Measurements from ENCODE around the gene MVP.

Gene MVP

DNA sequence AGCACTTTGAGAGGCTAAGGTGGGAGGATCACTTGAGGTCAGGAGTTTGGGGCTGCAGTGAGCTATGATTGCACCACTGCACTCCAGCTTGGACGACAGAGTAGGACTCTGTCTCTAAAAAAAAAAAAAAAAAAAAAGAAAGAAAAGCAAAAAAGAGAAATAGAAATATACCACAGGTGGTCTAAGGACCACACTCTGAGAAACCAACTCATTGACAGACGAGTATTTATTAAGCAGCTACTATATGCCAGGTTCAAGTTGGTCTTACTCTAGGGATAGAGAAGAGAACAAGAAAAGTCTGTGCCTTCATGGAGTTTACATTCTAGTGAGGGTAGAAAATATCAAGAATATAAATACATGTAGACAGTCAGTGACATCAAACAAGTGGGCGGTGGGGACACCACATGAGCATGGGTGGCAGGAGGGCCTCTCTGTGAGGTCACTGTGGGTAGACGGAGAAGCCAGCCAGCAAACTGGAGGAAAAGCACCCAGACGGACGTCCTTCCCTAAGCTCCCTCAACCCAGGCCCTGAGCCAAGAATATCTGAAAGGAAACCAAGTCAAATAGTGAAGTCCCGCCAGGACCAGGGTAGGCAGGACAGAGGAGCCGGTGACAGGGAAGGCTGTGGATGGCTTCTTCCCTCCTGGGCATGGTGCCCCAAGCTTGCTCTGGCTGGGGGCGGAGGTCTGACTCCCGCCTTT is 38.0 kb downstream of the MVP start:
- FAIRE-seq, result no peak
- TF ChIP-seq, protein P1, sequence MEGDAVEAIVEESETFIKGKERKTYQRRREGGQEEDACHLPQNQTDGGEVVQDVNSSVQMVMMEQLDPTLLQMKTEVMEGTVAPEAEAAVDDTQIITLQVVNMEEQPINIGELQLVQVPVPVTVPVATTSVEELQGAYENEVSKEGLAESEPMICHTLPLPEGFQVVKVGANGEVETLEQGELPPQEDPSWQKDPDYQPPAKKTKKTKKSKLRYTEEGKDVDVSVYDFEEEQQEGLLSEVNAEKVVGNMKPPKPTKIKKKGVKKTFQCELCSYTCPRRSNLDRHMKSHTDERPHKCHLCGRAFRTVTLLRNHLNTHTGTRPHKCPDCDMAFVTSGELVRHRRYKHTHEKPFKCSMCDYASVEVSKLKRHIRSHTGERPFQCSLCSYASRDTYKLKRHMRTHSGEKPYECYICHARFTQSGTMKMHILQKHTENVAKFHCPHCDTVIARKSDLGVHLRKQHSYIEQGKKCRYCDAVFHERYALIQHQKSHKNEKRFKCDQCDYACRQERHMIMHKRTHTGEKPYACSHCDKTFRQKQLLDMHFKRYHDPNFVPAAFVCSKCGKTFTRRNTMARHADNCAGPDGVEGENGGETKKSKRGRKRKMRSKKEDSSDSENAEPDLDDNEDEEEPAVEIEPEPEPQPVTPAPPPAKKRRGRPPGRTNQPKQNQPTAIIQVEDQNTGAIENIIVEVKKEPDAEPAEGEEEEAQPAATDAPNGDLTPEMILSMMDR (IDR thresholded peaks at IDR 0.05; ENCODE audit: insufficient read depth, missing control alignments), result no peak

DNA sequence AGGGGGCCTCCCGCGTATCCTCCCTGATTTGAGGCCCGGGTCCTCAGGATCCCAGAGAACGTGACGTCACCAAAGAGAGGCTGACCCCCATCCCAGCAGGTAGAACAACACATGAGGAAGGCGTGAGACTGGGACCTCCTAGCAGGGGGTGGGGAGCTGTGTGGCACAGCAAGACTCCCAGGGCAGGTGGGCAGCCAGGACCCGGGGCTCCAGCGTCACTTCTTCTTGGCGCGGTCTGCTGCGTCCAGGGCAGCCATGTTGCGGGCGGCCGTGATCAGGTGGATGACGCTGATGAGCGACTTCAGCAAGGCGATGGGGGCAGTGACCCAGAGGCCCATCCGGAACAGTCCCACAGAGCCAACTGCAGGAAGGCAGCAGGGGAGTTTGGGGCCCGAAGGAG is 38.7 kb downstream of the MVP start:
- DNase-seq (ENCODE audit: insufficient read length, low spot score) (no peak), FAIRE-seq (no peak)
- TF ChIP-seq, protein P1 (IDR thresholded peaks at IDR 0.05; ENCODE audit: insufficient read depth, missing control alignments), result no peak

More for the DNA sequence above, 38.0 kb downstream of the MVP start:
- DNase-seq (ENCODE audit: insufficient read length, low spot score), result no peak

DNA sequence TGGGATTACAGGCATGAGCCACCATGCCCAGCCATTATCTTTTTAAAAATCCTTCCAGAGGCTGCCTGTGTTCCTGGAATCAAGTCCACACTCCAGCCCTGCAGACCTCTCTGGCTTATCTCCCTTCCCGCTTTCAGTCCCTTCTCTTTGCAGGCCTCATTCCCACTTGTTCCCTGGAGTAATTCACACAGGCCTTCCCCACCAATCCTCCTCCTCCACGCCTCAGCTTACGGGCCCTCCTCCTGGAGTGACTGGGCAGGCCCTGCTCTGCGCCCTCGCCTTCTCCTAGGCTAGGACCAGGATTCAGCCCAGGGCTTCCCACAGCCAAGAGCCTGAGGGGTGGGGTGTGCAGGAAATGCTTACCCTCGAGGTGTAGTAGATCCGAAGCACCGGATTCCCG is 40.0 kb downstream of the MVP start:
- FAIRE-seq, result no peak
- TF ChIP-seq, protein P1 (IDR thresholded peaks at IDR 0.05; ENCODE audit: insufficient read depth, missing control alignments), result no peak
- no peak for DNase-seq (ENCODE audit: insufficient read length, low spot score)

DNA sequence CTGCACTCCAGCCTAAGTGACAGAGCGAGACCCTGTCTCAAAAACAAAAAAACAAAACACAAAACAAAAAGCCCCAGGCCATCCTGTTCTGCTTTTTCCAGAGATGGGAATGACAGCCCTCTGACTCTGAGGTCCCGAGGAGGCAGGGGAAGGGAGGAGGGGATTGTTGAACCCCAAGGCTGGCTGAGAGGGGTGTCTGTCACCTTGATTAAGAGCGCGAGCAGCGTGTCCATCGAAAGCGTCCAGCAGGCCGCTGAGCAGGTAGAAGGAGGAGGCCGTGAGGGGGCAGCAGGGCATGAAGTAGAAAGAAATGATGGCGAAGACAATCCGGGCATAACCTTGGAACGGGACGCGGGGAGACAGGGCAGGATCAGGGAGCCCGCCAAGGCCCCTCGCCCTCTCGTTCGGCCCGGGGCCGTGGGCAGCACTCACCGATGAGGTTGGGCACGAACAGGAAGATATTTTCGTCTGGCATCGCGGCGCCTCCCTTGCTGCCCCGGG is 42.2 kb downstream of the MVP start:
- DNase-seq (ENCODE audit: insufficient read length, low spot score), result no peak
- no peak for FAIRE-seq

DNA sequence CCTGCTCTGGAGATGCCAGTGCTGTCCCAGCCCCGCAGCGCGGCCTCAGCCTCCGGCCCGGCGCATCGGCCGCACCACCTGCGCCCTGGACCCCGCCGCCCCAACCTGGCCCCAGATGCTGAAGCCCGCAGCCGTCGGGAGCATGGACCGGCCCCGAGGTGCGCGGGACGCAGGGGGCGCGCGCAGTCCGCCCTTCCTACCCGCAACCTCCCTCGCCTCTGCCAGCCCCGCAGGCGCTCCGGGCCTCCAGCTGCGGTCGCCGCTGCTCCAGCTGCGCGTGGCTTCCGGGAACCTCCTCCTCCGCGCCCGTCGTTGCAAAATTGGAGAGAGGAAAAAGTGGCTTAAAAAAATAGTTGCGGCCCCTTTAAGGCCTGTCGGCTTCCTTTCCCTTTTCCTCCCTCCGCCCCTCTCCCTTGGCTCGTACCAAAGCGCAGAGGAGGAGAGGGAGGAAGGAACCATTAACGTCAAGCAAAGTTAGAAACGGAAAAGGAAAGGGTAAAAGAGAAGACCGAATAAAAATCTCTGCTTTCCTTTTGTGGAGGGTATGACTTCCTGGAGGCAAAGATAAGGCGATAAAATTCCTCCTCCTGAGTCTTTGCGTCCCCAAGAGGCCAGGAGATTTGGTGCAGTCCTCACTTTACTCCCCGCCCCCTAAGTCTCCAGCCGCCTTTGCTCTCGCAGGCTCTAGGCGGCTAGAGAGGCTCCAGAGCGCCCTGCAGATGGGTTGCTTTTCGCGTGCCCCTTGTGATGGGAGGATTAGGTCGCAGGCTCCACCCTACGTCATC is 42.8 kb downstream of the MVP start, which contains the start of gene CDIPT:
Gene CDIPT, minus strand, starts transcription at position 343 of the 785 bp plus-strand sequence. CDS start 369 bp downstream, outside the sequence.
- no peak for FAIRE-seq
- peak; percentile 51 for DNase-seq (ENCODE audit: insufficient read length, low spot score)
- TF ChIP-seq, protein P1 (IDR thresholded peaks at IDR 0.05; ENCODE audit: insufficient read depth, missing control alignments), result peak; percentile 87

More for the DNA sequence above, 42.2 kb downstream of the MVP start:
- TF ChIP-seq, protein P1 (IDR thresholded peaks at IDR 0.05; ENCODE audit: insufficient read depth, missing control alignments), result no peak

DNA sequence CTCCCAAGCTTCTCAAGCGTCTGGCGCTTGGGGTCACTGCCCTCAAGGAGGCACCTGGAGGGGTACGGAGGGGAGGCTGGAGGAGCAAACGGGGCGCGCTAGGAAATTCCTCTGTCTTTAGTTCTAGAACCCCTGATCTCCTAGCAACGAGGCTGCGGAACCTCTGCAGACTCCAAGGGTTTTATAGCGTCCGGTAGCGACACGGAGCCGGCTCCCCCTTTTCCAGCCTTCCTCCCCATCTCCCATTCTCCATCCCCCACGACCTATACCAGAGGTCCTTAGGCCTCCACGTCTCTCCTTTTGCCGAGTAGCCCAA is 43.4 kb downstream of the MVP start:
- no peak for DNase-seq (ENCODE audit: insufficient read length, low spot score)
- FAIRE-seq, result no peak
- TF ChIP-seq, protein P1 (IDR thresholded peaks at IDR 0.05; ENCODE audit: insufficient read depth, missing control alignments), result no peak
